Measurements from ENCODE around the gene NRGN.

Gene NRGN

DNA sequence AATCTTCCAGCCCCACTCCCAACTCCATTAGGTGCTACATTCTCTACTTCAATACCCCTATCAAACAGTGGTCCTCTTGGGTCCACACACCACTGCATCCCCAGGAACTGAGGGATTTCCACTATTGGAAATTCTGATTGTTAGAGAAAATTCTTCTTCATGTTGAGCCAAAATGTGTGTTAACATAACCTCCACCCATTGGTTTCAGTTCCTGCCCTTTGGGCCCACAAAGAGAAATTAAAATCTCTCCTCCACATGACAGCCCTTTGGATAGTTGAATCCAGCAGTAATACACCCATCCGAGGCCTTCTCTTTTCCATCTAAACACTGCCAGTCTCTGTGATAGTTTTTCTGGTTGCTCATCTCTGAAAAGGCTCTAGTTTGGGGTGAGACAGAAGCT lies 10.2 kb downstream of the NRGN start:
- TF ChIP-seq, protein P1, sequence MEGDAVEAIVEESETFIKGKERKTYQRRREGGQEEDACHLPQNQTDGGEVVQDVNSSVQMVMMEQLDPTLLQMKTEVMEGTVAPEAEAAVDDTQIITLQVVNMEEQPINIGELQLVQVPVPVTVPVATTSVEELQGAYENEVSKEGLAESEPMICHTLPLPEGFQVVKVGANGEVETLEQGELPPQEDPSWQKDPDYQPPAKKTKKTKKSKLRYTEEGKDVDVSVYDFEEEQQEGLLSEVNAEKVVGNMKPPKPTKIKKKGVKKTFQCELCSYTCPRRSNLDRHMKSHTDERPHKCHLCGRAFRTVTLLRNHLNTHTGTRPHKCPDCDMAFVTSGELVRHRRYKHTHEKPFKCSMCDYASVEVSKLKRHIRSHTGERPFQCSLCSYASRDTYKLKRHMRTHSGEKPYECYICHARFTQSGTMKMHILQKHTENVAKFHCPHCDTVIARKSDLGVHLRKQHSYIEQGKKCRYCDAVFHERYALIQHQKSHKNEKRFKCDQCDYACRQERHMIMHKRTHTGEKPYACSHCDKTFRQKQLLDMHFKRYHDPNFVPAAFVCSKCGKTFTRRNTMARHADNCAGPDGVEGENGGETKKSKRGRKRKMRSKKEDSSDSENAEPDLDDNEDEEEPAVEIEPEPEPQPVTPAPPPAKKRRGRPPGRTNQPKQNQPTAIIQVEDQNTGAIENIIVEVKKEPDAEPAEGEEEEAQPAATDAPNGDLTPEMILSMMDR (IDR thresholded peaks at IDR 0.05; ENCODE audit: low read depth, low read length, missing control alignments): no peak
- no peak for DNase-seq (ENCODE audit: low read depth)
- no peak overlapping the region for H3K4me3 ChIP-seq (ENCODE audit: low read depth, low read length)
- in situ Hi-C loops (cut with HindIII; ENCODE audit: low sequenced_read_pairs): no loop called here

DNA sequence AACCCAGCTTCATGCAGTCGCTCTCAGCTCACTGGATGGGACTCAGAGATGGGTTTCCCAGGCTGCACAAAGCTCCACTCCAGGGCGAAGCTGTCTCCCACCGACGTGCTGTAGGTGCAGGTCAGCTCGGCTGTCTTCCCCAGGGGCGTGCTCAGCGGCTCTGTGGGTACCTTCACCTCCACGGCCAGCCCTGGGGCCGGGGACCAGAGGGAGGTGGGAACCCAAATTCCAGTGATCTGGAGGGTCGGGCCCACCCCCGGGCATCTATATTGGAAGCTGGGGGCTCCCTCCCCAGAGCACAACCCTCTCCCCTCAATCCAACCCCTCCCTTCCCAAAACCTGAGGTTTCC lies 11.6 kb downstream of the NRGN start:
- in situ Hi-C loops (cut with HindIII; ENCODE audit: low sequenced_read_pairs): no loop called here
- TF ChIP-seq, protein P1 (IDR thresholded peaks at IDR 0.05; ENCODE audit: low read depth, low read length, missing control alignments): no peak

DNA sequence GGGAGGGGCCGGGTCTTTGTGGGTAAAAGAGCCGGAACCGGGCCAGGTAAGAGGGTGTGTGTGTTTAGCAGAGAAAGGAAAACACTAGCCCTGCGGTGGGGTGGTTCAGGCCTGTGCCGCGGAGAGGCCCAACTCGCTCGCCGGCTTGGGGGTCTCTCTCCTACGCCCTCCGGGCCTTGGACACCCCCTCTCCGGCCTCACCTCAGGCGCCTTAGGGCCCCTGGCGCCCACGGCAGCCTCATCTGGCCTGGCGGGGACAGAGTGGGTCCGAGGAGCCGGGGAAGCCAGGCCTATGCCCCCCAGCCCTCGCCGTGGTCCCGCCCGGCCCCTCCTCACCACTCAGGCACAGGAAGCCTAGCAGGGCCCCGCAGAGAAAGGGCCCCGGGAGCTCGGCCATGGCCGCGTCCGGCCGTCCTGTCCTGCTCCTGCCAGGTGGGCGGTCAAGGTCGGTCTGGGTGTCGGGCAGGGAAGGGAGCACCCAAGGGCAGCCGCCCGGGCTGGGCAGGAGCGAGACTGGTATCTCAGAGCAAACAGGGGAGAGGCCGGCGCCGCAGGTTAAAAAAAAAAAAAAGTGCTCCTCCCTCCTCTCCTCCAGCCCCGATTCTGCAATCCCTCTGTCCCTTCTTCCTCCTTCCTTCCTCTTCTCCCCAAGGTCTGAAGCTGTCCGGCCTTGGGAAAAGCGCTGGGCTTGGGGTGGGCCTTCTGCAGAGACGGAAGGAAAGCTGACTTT lies 12.2 kb downstream of the NRGN start, which contains the start of gene VSIG2:
Gene VSIG2, minus strand, starts transcription at position 515 of the 730 bp plus-strand sequence. Its CDS starts 118 bp downstream, at position 397.
- TF ChIP-seq, protein P1 (IDR thresholded peaks at IDR 0.05; ENCODE audit: low read depth, low read length, missing control alignments): no peak
- H3K4me3 ChIP-seq (ENCODE audit: low read depth, low read length): no peak within 1 kb of the TSS
- in situ Hi-C loops (cut with HindIII; ENCODE audit: low sequenced_read_pairs): no loop called here
- DNase-seq (ENCODE audit: low read depth): no peak

More for the DNA sequence above, 11.6 kb downstream of the NRGN start:
- no peak for DNase-seq (ENCODE audit: low read depth)
- no peak overlapping the region for H3K4me3 ChIP-seq (ENCODE audit: low read depth, low read length)

DNA sequence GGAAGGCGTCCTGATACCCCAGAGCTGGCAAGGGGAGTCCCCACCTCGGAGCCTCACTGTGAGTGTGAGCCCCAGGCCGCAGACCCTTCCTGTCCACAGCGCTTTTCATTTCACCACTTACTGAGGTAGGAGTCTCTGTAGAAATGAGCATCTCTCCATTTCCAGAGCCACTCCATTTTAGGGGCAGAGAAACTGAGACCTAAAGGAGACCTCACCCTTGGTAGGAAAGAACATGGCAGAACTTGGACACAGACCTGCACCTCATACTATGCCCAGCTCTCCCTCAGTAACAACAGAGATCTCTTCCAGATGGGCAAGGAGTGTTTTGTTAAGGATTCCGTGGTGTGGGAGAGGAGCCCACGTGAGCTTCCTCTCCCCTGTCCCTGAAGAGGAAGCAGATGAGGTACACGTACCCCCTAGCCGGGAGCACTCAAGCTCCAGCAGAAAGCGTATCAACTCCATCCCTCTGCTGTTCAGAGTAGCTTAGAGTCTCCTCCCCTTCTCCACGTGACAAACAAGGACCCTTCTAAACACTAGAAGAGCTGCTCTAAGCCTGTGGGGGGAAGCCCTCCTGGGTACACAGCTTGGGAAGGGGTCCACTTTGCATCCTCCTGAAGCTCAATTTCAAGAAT lies 12.8 kb downstream of the NRGN start:
- no peak for DNase-seq (ENCODE audit: low read depth)
- in situ Hi-C loops (cut with HindIII; ENCODE audit: low sequenced_read_pairs): no loop called here
- TF ChIP-seq, protein P1 (IDR thresholded peaks at IDR 0.05; ENCODE audit: low read depth, low read length, missing control alignments): no peak
- no peak overlapping the region for H3K4me3 ChIP-seq (ENCODE audit: low read depth, low read length)

DNA sequence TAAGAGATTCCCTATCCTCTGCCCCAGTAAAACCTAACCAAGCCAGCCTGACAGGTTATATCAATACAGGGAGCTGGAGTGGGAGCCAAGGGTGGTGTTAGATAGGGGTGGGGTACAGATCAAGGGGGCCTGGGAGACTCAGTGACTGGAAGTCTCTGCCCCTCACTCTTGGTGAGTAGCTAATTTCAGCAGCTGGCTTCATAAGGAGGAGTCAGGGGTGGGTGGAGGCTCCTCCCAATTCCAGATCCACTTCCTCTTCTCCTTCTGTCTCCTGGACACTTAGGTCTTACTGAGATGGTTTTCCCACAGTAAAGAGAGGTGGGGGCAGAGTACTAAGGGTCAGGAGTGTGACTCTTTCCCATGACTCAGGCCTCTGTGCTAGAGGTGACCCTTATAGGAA lies 13.5 kb downstream of the NRGN start:
- TF ChIP-seq, protein P1 (IDR thresholded peaks at IDR 0.05; ENCODE audit: low read depth, low read length, missing control alignments): no peak
- in situ Hi-C loops (cut with HindIII; ENCODE audit: low sequenced_read_pairs): no loop called here
- no peak overlapping the region for H3K4me3 ChIP-seq (ENCODE audit: low read depth, low read length)
- DNase-seq (ENCODE audit: low read depth): no peak

- DNase-seq (ENCODE audit: low read depth): no peak
- TF ChIP-seq, protein P1 (IDR thresholded peaks at IDR 0.05; ENCODE audit: low read depth, low read length, missing control alignments): no peak
- in situ Hi-C loops (cut with HindIII; ENCODE audit: low sequenced_read_pairs): no loop called here
- H3K4me3 ChIP-seq (ENCODE audit: low read depth, low read length): no peak overlapping the region
Measured at GRCh38 chr11:124753624-124754023, 13.9 kb downstream of the NRGN start.
